ENCODE results near the gene ADAP1. TPM values are rescaled to one million over a fixed set of nuclear protein-coding genes. Genes with fewer than 3 reads are reported as not detected.
A peak's percentile ranks its signal among the peaks of the same experiment; 100 is the strongest.

Gene ADAP1
- polyA plus RNA-seq, 1 experiment: 0.87 TPM

DNA sequence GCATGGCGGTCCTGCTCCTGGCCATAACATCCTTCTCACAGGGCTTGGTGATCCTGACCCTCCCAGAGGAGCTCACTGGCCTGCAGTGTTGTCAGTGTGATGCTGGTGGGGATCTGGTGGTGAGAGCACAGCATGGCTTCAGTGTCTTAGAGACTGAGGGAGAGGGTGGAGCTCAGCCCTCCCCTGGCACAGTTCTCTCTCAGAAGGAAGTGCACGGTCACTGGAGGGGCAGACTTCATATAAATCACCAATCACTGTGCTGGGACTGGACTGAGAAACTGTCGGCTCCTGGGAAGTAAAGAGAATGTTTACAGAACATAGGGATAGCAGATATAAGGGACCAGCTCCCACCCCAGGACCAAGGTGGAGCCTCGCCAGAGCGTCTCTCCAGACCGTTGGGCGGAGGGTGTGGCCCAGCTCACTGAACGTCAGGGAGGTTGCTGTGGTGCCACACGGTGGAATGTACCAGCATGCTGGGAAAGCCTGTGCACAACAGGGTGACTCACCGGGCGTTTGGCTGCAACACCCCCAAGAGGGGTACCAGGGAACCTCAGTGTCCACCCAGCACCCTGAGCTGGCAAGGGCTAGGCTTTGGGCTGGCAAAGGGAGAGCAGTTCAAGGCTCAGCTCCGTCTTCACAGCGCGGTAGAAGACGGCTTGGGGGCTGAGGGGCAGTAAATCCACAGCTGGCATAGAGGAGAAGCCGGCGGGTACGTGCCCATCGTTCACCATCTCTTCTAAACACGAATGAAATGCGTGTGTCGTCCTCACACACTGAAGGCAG, 86.9 kb downstream of the ADAP1 start:
- ChIA-PET CTCF (interaction anchor here (0.6 to 0.8 kb wide), 2 partner anchors 36 to 121 kb away, joined by 3 read pairs; partner anchors contain the start of gene SUN1), POLR2A (no interaction called here)
- Histone ChIP-seq H3K27ac (ENCODE audit: low read depth, low read length) (peak overlapping the region; percentile 93), H3K9me3 (ENCODE audit: control insufficient read depth, insufficient read depth, low read length) (no peaks in the 10 kb centered on the region; the same call in 1 of the 2 replicates), H3K4me3 (ENCODE audit: low read depth, low read length) (peak overlapping the region; percentile 29; the same call in 1 of the 2 replicates), H3K27me3 (ENCODE audit: control insufficient read depth, insufficient read depth, low read length) (no peaks in the 10 kb centered on the region)
- TF ChIP-seq, protein P1, sequence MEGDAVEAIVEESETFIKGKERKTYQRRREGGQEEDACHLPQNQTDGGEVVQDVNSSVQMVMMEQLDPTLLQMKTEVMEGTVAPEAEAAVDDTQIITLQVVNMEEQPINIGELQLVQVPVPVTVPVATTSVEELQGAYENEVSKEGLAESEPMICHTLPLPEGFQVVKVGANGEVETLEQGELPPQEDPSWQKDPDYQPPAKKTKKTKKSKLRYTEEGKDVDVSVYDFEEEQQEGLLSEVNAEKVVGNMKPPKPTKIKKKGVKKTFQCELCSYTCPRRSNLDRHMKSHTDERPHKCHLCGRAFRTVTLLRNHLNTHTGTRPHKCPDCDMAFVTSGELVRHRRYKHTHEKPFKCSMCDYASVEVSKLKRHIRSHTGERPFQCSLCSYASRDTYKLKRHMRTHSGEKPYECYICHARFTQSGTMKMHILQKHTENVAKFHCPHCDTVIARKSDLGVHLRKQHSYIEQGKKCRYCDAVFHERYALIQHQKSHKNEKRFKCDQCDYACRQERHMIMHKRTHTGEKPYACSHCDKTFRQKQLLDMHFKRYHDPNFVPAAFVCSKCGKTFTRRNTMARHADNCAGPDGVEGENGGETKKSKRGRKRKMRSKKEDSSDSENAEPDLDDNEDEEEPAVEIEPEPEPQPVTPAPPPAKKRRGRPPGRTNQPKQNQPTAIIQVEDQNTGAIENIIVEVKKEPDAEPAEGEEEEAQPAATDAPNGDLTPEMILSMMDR (IDR thresholded peaks at IDR 0.05; ENCODE audit: low read depth, low read length): no peak
- no peak for DNase-seq (ENCODE audit: low read depth, low spot score)

DNA sequence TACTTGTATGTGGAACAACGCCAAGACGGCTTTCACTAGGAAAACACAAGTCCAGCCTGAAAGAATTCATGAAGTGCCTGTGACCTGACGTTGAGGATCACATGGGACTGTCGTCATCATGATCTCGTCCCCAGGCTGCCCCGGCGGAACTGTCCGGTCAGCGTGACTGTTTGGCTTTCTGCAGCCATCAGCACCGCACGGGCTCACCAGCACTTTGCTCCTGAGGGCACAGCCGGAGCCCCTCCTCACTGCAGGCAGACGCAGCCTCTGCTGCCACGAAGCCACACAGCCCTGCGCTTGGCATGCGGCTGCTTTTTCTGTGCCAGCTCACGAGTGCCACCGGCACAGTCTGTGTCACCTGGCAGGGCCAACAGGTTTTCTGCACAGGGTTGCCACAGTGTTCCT, 87.5 kb downstream of the ADAP1 start:
- ChIA-PET POLR2A (no interaction called here), CTCF (no interaction called here)
- Histone ChIP-seq H3K9me3 (ENCODE audit: control insufficient read depth, insufficient read depth, low read length) (no peaks in the 10 kb centered on the region; the same call in 1 of the 2 replicates), H3K27me3 (ENCODE audit: control insufficient read depth, insufficient read depth, low read length) (no peaks in the 10 kb centered on the region), H3K4me3 (ENCODE audit: low read depth, low read length) (peak overlapping the region; percentile 29; the same call in 1 of the 2 replicates), H3K27ac (ENCODE audit: low read depth, low read length) (peak overlapping the region; percentile 93)
- DNase-seq (ENCODE audit: low read depth, low spot score): peak; percentile 82
- TF ChIP-seq, protein P1 (IDR thresholded peaks at IDR 0.05; ENCODE audit: low read depth, low read length): no peak

DNA sequence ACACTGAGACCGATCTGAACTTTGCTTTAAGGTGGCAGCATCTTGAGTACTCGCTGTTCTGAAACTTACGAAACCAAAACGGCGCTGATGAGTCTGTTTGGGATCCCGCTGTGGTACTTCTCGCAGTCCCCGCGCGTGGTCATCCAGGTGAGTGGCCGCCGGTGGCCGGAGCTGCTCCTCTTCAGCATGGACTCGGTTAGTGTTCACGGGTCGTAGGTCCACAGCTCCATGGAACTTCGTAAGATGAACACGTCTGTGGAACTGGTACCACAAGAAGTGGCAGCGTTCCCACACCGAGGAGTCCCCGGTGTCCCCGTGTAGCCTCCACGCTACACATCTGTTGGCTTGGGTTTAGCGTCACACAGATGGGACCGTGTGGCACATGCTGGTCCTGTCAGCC, 88.6 kb downstream of the ADAP1 start:
- POLR2A ChIA-PET: no interaction called here
- Histone ChIP-seq H3K27ac (ENCODE audit: low read depth, low read length) (peak overlapping the region; percentile 39), H3K27me3 (ENCODE audit: control insufficient read depth, insufficient read depth, low read length) (no peaks in the 10 kb centered on the region), H3K9me3 (ENCODE audit: control insufficient read depth, insufficient read depth, low read length) (no peaks in the 10 kb centered on the region; the same call in 1 of the 2 replicates), H3K4me3 (ENCODE audit: low read depth, low read length) (no peak overlapping the region)
- CTCF ChIA-PET: interaction anchor here (1.3 kb wide), 1 partner anchor 29 kb away, joined by 3 read pairs; no protein-coding TSS in a partner anchor
- TF ChIP-seq, protein P1 (IDR thresholded peaks at IDR 0.05; ENCODE audit: low read depth, low read length): no peak
- DNase-seq (ENCODE audit: low read depth, low spot score): no peak

DNA sequence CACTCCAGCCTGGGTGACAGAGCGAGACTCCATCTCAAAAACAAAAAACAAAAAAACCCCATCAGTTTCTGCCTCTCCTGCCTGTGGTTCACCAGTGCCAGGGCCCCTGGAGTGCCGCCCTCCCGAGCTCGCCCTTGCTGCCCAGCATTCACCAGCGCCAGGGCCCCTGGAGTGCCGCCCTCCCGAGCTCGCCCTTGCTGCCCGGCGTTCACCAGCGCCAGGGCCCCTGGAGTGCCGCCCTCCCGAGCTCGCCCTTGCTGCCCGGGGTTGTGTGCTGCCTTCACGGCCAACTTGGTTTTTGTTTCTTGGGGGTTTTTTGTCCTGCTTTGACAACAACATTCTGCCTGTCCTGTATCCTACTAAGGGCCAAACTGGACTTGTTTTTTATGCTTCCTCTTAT, 91.4 kb downstream of the ADAP1 start:
- Histone ChIP-seq H3K27me3 (ENCODE audit: control insufficient read depth, insufficient read depth, low read length) (no peaks in the 10 kb centered on the region), H3K9me3 (ENCODE audit: control insufficient read depth, insufficient read depth, low read length) (no peaks in the 10 kb centered on the region), H3K27ac (ENCODE audit: low read depth, low read length) (no peak overlapping the region), H3K4me3 (ENCODE audit: low read depth, low read length) (no peak overlapping the region)
- no peak for DNase-seq (ENCODE audit: low read depth, low spot score)
- TF ChIP-seq, protein P1 (IDR thresholded peaks at IDR 0.05; ENCODE audit: low read depth, low read length): no peak
- POLR2A ChIA-PET: no interaction called here
- CTCF ChIA-PET: interaction anchor here (1.6 kb wide), 1 partner anchor 10 kb away, joined by 7 read pairs; no protein-coding TSS in a partner anchor

DNA sequence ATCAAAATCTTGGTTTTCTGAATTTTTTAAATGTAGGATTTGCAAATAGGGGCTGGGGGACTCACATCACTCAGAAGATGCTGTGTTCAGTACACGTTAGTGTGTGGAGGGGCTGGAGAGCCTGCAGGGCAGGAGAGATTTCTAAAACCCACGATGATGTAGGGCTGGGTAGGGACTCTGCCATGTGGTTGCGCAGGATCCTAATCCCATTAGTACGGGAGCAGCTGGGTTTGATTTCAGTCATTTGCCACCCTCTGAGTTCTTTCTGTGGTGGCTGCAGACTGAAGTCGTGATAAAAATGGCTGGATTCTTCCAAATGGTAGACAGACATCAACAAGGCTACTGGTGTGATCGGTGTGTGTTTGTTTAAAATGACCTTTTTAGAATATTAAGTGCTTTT, 92.3 kb downstream of the ADAP1 start:
- ChIA-PET CTCF (interaction anchor here (2.1 kb wide), 1 partner anchor 11 kb away, joined by 6 read pairs; no protein-coding TSS in a partner anchor), POLR2A (no interaction called here)
- TF ChIP-seq, protein P1 (IDR thresholded peaks at IDR 0.05; ENCODE audit: low read depth, low read length): no peak
- no peak overlapping the region for H3K4me3 ChIP-seq (ENCODE audit: low read depth, low read length)
- no peak overlapping the region for H3K27ac ChIP-seq (ENCODE audit: low read depth, low read length)
- H3K9me3 ChIP-seq (ENCODE audit: control insufficient read depth, insufficient read depth, low read length): no peaks in the 10 kb centered on the region
- no peak for DNase-seq (ENCODE audit: low read depth, low spot score)
- H3K27me3 ChIP-seq (ENCODE audit: control insufficient read depth, insufficient read depth, low read length): no peaks in the 10 kb centered on the region

All from AG04450 (cell line).